Gastrocnemius medialis (tissue), 4 donors: ENCODE data around the gene IGF2BP1. TPM values are rescaled to one million over a fixed set of nuclear protein-coding genes. Genes with fewer than 3 reads are reported as not detected.

Experiments used
- ATAC-seq, 2 donors: fragments of 150-250 bp; one replicate each; pipeline ENCODE4 v1.9.1; 2016
- DNase-seq, 2 donors: peaks; one replicate each; pipeline ENCODE4 v3.0.0-alpha.2; 2019
- H3K27ac ChIP-seq, 4 donors: fragments of 200-600 bp; sonication (generic); 1 replicate in 1 of 4; 2 replicates in 3 of 4; pipeline ENCODE4 v1.5.1; 2016 to 2018; ENCODE audit warnings: mild to moderate bottlenecking in 2 of 4, moderate library complexity in 1 of 4
- H3K27me3 ChIP-seq, 3 donors: fragments of 200-600 bp; sonication (generic) in 2 of 3; 1 replicate in 1 of 3; 2 replicates in 2 of 3; pipeline versions ENCODE4 v1.5.1 to v1.6.0; 2016 to 2019; ENCODE audit warnings: mild to moderate bottlenecking in 1 of 3, moderate library complexity in 1 of 3
- H3K36me3 ChIP-seq, 2 donors: fragments of 200-600 bp; sonication (generic) in 1 of 2; one replicate each; pipeline ENCODE4 v1.5.1; 2017 to 2018
- H3K4me1 ChIP-seq, 2 donors: fragments of 200-600 bp; sonication (generic) in 1 of 2; one replicate each; pipeline ENCODE4 v1.5.1; 2016 to 2017; ENCODE audit warnings: mild to moderate bottlenecking in 2 of 2
- H3K4me3 ChIP-seq, 4 donors: fragments of 200-600 bp; sonication (generic) in 3 of 4; 1 replicate in 1 of 4; 2 replicates in 3 of 4; pipeline ENCODE4 v1.5.1; 2016 to 2019; ENCODE audit warnings: mild to moderate bottlenecking in 2 of 4
- H3K9me3 ChIP-seq, 3 donors: fragments of 200-600 bp; sonication (generic) in 2 of 3; 1 replicate in 1 of 3; 2 replicates in 2 of 3; pipeline ENCODE4 v1.5.1; 2016 to 2019
- CTCF ChIP-seq, 5 experiments: fragments of 450-650 bp in 3 of 5; fragments of 200-600 bp in 2 of 5; sonication (generic) in 2 of 5; IDR thresholded peaks in 4 of 5; conservative IDR thresholded peaks in 1 of 5; 1 replicate in 4 of 5; 2 replicates in 1 of 5; pipeline ENCODE4 v1.5.1; 2016 to 2019; ENCODE audit warnings: antibody characterized with exemption in 5 of 5, mild to moderate bottlenecking in 3 of 5, moderate library complexity in 3 of 5
- POLR2A ChIP-seq, 2 donors: fragments of 450-650 bp; IDR thresholded peaks; one replicate each; pipeline ENCODE4 v1.6.1; 2017; ENCODE audit warnings: antibody characterized with exemption in 2 of 2, mild to moderate bottlenecking in 2 of 2, moderate library complexity in 2 of 2
- in situ Hi-C, 4 donors: fragments of 200-750 bp; cut with MboI; loops; one replicate each; pipeline versions ENCODE4 v1.15.0 to v1.8.0; 2017; ENCODE audit warnings: low sequenced_read_pairs in 4 of 4
- intact Hi-C: fragments of 100-400 bp; cut with DNase I; formaldehyde crosslinking; loops from one replicate; pipeline ENCODE4 v1.15.1; 2023; ENCODE audit warnings: low total_unique reads
- total RNA-seq, 4 donors: library from RNA; depleted of rRNA; stranded (reverse); fragments of >200 nt; gene quantifications; one replicate each; pipeline versions ENCODE4 v1.1.0 to v1.2.3, GENCODE V29; 2016

The IGF2BP1 gene
- total RNA-seq, 4 donors from 2014 or later, result not detected

DNA sequence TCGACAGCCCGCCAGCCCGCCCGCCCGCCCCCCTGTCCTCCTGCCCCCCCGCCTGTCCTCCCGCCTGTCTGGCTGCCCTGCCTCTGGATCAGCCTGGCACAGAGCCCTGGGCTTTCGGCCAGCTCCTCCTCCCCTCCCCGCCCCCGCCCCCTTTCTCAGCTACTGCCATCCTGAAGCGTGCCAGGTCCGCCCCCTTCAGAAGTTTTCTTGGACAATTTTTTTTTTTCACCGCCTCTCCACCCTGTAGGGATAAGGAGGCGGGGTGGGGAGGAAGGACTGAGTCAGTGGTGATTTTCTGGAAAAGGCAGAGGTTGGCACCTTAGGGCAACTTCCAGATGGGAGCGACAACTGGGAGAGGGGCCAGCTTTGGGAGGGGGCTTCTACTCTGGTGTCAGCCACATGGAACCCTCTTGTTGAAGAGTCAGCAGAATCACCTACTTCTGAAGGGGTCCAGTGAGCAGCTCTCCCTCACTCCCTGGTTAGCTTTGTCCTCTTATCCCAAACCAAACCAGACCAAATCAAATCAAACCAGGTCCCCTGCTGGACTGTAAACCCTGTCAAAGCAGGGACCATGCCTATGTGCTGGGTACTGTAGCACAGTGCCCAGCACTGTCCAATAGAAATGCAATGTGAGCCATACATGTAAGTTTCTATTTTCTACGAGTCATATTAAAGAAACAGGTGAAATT is 19.7 kb downstream of the IGF2BP1 start:
- in situ Hi-C loops, result loop anchor here in 1 of 4 donors (25.0 kb wide), 1 partner anchor 280 kb away; the partner anchor contains the start of gene HOXB13
- H3K36me3 ChIP-seq, result no peaks in the 10 kb centered on the region
- TF ChIP-seq POLR2A (IDR thresholded peaks at IDR 0.05), result no peak
- TF ChIP-seq CTCF (IDR thresholded peaks at IDR 0.05 in 4 of 5, conservative IDR thresholded peaks at IDR 0.05 in 1 of 5), result no peak
- intact Hi-C loops, result no loop called here
- no peak overlapping the region for H3K4me3 ChIP-seq
- ATAC-seq (no peak), DNase-seq (no peak)
- H3K27me3 ChIP-seq, result peaks cover 59 to 72% (median 68%) of the 10 kb centered on the region in 3 donors
- H3K27ac ChIP-seq, result no peak overlapping the region
- H3K9me3 ChIP-seq, result no peaks in the 10 kb centered on the region
- peaks cover 0 to 6% of the 10 kb centered on the region in 2 donors for H3K4me1 ChIP-seq

DNA sequence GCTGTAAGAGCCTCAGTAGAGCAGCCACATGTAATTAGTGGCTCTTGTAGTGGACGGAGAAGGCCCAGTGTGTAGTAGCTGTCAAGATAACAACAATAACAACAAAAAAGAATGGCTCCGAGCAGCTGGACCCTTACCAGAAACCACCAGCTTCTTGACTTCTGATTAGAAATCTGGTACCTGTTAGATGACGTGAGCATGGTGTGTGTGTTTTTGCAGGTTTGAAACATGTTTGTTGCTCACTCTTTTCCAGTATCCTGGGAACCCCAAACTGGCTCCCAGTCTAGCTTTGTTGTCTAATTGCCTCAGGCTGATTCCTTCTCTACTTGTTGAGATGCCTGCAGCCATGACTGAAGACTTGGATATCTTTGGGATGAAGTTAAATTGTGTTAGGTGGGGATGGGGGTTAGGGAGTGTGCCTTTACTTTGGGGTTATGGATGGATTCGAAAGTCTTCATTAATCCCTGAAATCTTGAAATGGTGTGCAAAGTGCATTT is 21.0 kb downstream of the IGF2BP1 start:
- Histone ChIP-seq H3K4me1 (peaks cover 0 to 6% of the 10 kb centered on the region in 2 donors), H3K9me3 (no peaks in the 10 kb centered on the region), H3K27ac (no peak overlapping the region), H3K36me3 (no peaks in the 10 kb centered on the region), H3K4me3 (no peak overlapping the region), H3K27me3 (peaks cover 47 to 60% (median 56%) of the 10 kb centered on the region in 3 donors)
- no peak for ATAC-seq
- DNase-seq, result no peak
- TF ChIP-seq POLR2A (IDR thresholded peaks at IDR 0.05), result no peak
- TF ChIP-seq CTCF (IDR thresholded peaks at IDR 0.05 in 4 of 5, conservative IDR thresholded peaks at IDR 0.05 in 1 of 5), result no peak
- intact Hi-C loops (no loop called here), in situ Hi-C loops (loop anchor here in 1 of 4 donors (25.0 kb wide), 1 partner anchor 281 kb away; the partner anchor contains the start of gene HOXB13)

DNA sequence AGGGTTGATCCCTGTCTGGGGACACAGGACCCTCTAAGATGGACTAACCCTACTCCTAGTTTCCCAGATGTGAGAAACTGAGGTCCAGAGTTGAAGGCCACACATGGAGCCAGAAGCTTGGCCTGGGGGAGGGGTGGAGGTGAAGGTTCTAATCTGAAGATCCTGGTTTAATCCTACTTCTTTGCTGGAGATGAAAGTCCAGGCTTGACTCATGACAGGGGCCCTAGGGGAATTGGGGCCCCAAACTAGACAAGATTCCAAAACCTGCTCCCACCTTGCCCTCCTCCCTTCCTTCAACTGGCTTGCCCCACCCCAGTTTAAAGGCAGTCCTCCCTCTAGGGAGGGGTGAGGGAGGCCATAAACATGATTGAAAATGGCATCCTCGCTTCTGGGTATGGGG is 21.6 kb downstream of the IGF2BP1 start:
- H3K27me3 ChIP-seq, result peaks cover 41 to 54% (median 50%) of the 10 kb centered on the region in 3 donors
- peaks cover 0 to 1% of the 10 kb centered on the region in 2 donors for H3K4me1 ChIP-seq
- H3K27ac ChIP-seq, result no peak overlapping the region
- no peaks in the 10 kb centered on the region for H3K9me3 ChIP-seq
- ATAC-seq, result no peak
- no peak for DNase-seq
- in situ Hi-C loops, result loop anchor here in 1 of 4 donors (25.0 kb wide), 1 partner anchor 281 kb away; the partner anchor contains the start of gene HOXB13
- H3K36me3 ChIP-seq, result no peaks in the 10 kb centered on the region
- no peak for TF ChIP-seq POLR2A (IDR thresholded peaks at IDR 0.05)
- no peak for TF ChIP-seq CTCF (IDR thresholded peaks at IDR 0.05 in 4 of 5, conservative IDR thresholded peaks at IDR 0.05 in 1 of 5)
- no peak overlapping the region for H3K4me3 ChIP-seq
- intact Hi-C loops, result no loop called here

- no peaks in the 10 kb centered on the region for H3K9me3 ChIP-seq
- TF ChIP-seq CTCF (IDR thresholded peaks at IDR 0.05 in 4 of 5, conservative IDR thresholded peaks at IDR 0.05 in 1 of 5) (no peak), POLR2A (IDR thresholded peaks at IDR 0.05) (no peak)
- DNase-seq (no peak), ATAC-seq (no peak)
- no peaks in the 10 kb centered on the region for H3K36me3 ChIP-seq
- in situ Hi-C loops (loop anchor here in 1 of 4 donors (25.0 kb wide), 1 partner anchor 283 kb away; the partner anchor contains the start of gene HOXB13), intact Hi-C loops (no loop called here)
- no peak overlapping the region for H3K4me3 ChIP-seq
- no peak overlapping the region for H3K27ac ChIP-seq
- H3K4me1 ChIP-seq, result no peaks in the 10 kb centered on the region
- H3K27me3 ChIP-seq, result peaks cover 24 to 36% (median 31%) of the 10 kb centered on the region in 3 donors
Measured at GRCh38 chr17:49020609-49021008, 23.4 kb downstream of the IGF2BP1 start.
